SK-N-SH (cell line): ENCODE measurements around the gene DNAJC13. TPM values are rescaled to one million over a fixed set of nuclear protein-coding genes. Genes with fewer than 3 reads are reported as not detected.

Source experiments
- CTCF ChIA-PET: fragments of 300-600, 350-600 bp; formaldehyde crosslinking; extraction: SDS; loops from one replicate; lab custom pipeline; 2021; lab: Yijun Ruan, JAX
- POLR2A ChIA-PET: fragments of 350-600 bp; sonication (Branson Sonifier 250); formaldehyde crosslinking; extraction: SDS; loops from one replicate; lab custom pipeline; 2020; ENCODE audit warnings: antibody characterized with exemption, inconsistent platforms; lab: Yijun Ruan, JAX
- DNase-seq: peaks from one replicate; pipeline ENCODE4 v3.0.0; 2012
- H2AFZ ChIP-seq: fragments of 200-600 bp; sonication (generic); 2 replicates; pipeline ENCODE4 v1.8.1; 2016; ENCODE audit warnings: antibody characterized with exemption, mild to moderate bottlenecking, low read depth
- H3F3A ChIP-seq: fragments of 200-600 bp; sonication (generic); replicated peaks from 2 replicates; pipeline ENCODE3; 2016; ENCODE audit warnings: antibody characterized with exemption, mild to moderate bottlenecking; ENCODE audit not compliant: insufficient read depth
- H3K27ac ChIP-seq, 2 experiments: fragments of 200-500 bp in 1 of 2; fragments of 200-600 bp in 1 of 2; sonication (Bioruptor generic) in 1 of 2; sonication (generic), shearing (Covaris generic) in 1 of 2; 2 replicates each; pipeline versions ENCODE4 v1.5.1 to v1.6.1; 2014 to 2016; ENCODE audit warnings: low read depth in 2 of 2, inconsistent platforms in 1 of 2, low read length in 1 of 2, mild to moderate bottlenecking in 1 of 2, mixed read lengths in 1 of 2
- H3K27me3 ChIP-seq: fragments of 200-600 bp; sonication (generic), shearing (Covaris generic); 2 replicates; pipeline ENCODE4 v1.6.1; 2016; ENCODE audit warnings: mixed run types; ENCODE audit not compliant: insufficient read depth
- H3K36me3 ChIP-seq, 2 experiments: fragments of 200-500 bp in 1 of 2; fragments of 200-600 bp in 1 of 2; sonication (Bioruptor generic) in 1 of 2; sonication (generic) in 1 of 2; replicated peaks in 1 of 2; 2 replicates each; pipeline versions ENCODE3 to v1.5.1; 2014 to 2016; ENCODE audit warnings: low read length in 1 of 2, mild to moderate bottlenecking in 1 of 2; ENCODE audit not compliant: insufficient read depth in 2 of 2, control insufficient read depth in 1 of 2
- H3K4me1 ChIP-seq, 2 experiments: fragments of 200-500 bp in 1 of 2; fragments of 200-600 bp in 1 of 2; sonication (Bioruptor generic) in 1 of 2; sonication (generic), shearing (Covaris generic) in 1 of 2; 2 replicates each; pipeline versions ENCODE4 v1.5.1 to v1.6.1; 2014 to 2016; ENCODE audit warnings: low read depth in 1 of 2, low read length in 1 of 2, mixed run types in 1 of 2; ENCODE audit not compliant: insufficient read depth in 2 of 2, control insufficient read depth in 1 of 2
- H3K4me2 ChIP-seq: fragments of 200-600 bp; sonication (generic), shearing (Covaris generic); 2 replicates; pipeline ENCODE4 v1.6.1; 2017; ENCODE audit warnings: mixed run types
- H3K4me3 ChIP-seq, 2 experiments: fragments of 200-500 bp in 1 of 2; fragments of 200-600 bp in 1 of 2; sonication (Bioruptor generic) in 1 of 2; sonication (generic), shearing (Covaris generic) in 1 of 2; 2 replicates each; pipeline versions ENCODE4 v1.5.1 to v1.8.1; 2014 to 2016; ENCODE audit warnings: low read depth in 2 of 2, inconsistent platforms in 1 of 2, low read length in 1 of 2, mild to moderate bottlenecking in 1 of 2, mixed read lengths in 1 of 2, moderate library complexity in 1 of 2
- H3K79me2 ChIP-seq: fragments of 200-600 bp; sonication (generic); 2 replicates; pipeline ENCODE4 v1.8.1; 2017; ENCODE audit warnings: mild to moderate bottlenecking; ENCODE audit not compliant: insufficient read depth
- H3K9ac ChIP-seq: fragments of 200-600 bp; sonication (generic); 2 replicates; pipeline ENCODE4 v1.6.1; 2017; ENCODE audit warnings: mixed run types
- H3K9me2 ChIP-seq: fragments of 200-600 bp; sonication (generic); 2 replicates; pipeline ENCODE4 v1.6.1; 2017; ENCODE audit warnings: mixed run types
- H3K9me3 ChIP-seq: fragments of 200-600 bp; sonication (generic); 2 replicates; pipeline ENCODE4 v1.6.1; 2017; ENCODE audit warnings: mixed run types, mild to moderate bottlenecking, moderate library complexity
- H4K20me1 ChIP-seq: fragments of 200-600 bp; sonication (generic); 2 replicates; pipeline ENCODE4 v1.6.1; 2017; ENCODE audit warnings: mild to moderate bottlenecking, mixed run types; ENCODE audit not compliant: insufficient read depth
- ELF1 ChIP-seq: IDR thresholded peaks from 2 replicates; pipeline ENCODE4 v1.4.0; 2012
- EZH2phosphoT487 ChIP-seq: fragments of 200-600 bp; sonication (generic); IDR thresholded peaks from 2 replicates; pipeline ENCODE4 v1.6.1; 2017; ENCODE audit warnings: low read depth, mixed run types, mild to moderate bottlenecking, antibody characterized with exemption, moderate library complexity, borderline replicate concordance
- FOXM1 ChIP-seq: IDR thresholded peaks from 2 replicates; pipeline ENCODE4 v1.4.0; 2012; ENCODE audit warnings: low read depth, mild to moderate bottlenecking
- GABPA ChIP-seq: IDR thresholded peaks from 2 replicates; pipeline ENCODE4 v1.4.0; 2012; ENCODE audit warnings: low read depth, mild to moderate bottlenecking
- GATA2 ChIP-seq: sonication (generic); formaldehyde crosslinking; IDR thresholded peaks from 2 replicates; pipeline ENCODE4 v1.5.0; 2020; ENCODE audit warnings: mild to moderate bottlenecking, missing genetic modification reagents
- IRF3 ChIP-seq: fragments of 150-350 bp; IDR thresholded peaks from 2 replicates; pipeline ENCODE4 v1.6.1; 2016; ENCODE audit warnings: mild to moderate bottlenecking, low read depth, low read length
- RXRA ChIP-seq: IDR thresholded peaks from 2 replicates; pipeline ENCODE4 v1.4.0; 2012; ENCODE audit warnings: low read depth, mild to moderate bottlenecking, borderline replicate concordance
- ZBTB33 ChIP-seq: IDR thresholded peaks from 2 replicates; pipeline ENCODE4 v1.4.0; 2012; ENCODE audit warnings: low read depth, borderline replicate concordance
- WGBS: methylation state at CpG from one replicate; pipeline ENCODE4 v1.1.6; 2017; ENCODE audit warnings: low lambda C conversion rate; 5-methylcytosine and 5-hydroxymethylcytosine counted together
- polyA plus RNA-seq, 3 experiments: library from polyadenylated mRNA; depleted of rRNA; stranded (reverse); fragments of >200 nt; gene quantifications; 2 replicates each; pipeline ENCODE4 v1.2.3, GENCODE V29; 2012

The DNAJC13 gene
- polyA plus RNA-seq, 1 of the 3 experiments (the other 2 are of a cell fraction) = 10.8 TPM

- no peak overlapping the region for H3K9ac ChIP-seq
- DNase-seq = no peak
- no peaks in the 10 kb centered on the region for H3K9me2 ChIP-seq
- H3K9me3 ChIP-seq = no peaks in the 10 kb centered on the region
- H3K79me2 ChIP-seq = no peaks in the 10 kb centered on the region
- POLR2A ChIA-PET = no interaction called here
- no peak for TF ChIP-seq ZBTB33
- no peak for TF ChIP-seq EZH2phosphoT487
- TF ChIP-seq FOXM1 = no peak
- TF ChIP-seq IRF3 = no peak
- TF ChIP-seq RXRA = no peak
- TF ChIP-seq GABPA = no peak
- no peak for TF ChIP-seq ELF1
- TF ChIP-seq GATA2 (CRISPR knock-in tag) = no peak
- no peaks in the 10 kb centered on the region for H3F3A ChIP-seq
- H3K4me1 ChIP-seq = peaks cover 0 to 9% of the 10 kb centered on the region in 2 experiments; a peak in 2 of 4 replicates
- no peaks in the 10 kb centered on the region for H3K27me3 ChIP-seq
- 100% methylated on average over 1 of the region's 1 CpG for WGBS
- peaks cover 0 to 4% of the 10 kb centered on the region in 2 experiments for H3K36me3 ChIP-seq
- no peak overlapping the region for H2AFZ ChIP-seq
- no peaks in the 10 kb centered on the region for H4K20me1 ChIP-seq
- H3K27ac ChIP-seq = no peak overlapping the region
- CTCF ChIA-PET = interaction anchor here (1.6 kb wide), 1 partner anchor 52 kb away, joined by 3 read pairs; no protein-coding TSS in a partner anchor
- H3K4me2 ChIP-seq = no peak overlapping the region
- H3K4me3 ChIP-seq = no peak overlapping the region
Measured at GRCh38 chr3:132587401-132587800, 170.1 kb downstream of the DNAJC13 start.

Other genes with a start within 250 kb of the DNAJC13 start
- 0.19 and 0.30 TPM in 2 replicates for gene ACP3, start 100.1 kb upstream of the DNAJC13 start, polyA plus RNA-seq (2012; rRNA removed)
- gene ACKR4, start 179.8 kb downstream of the DNAJC13 start, polyA plus RNA-seq (2012; rRNA removed) = 0.10 and 0.37 TPM in 2 replicates
- 16.3 and 29.2 TPM in 2 replicates for gene ACAD11, start 242.3 kb downstream of the DNAJC13 start, polyA plus RNA-seq (2012; rRNA removed)
- 33.0 and 38.3 TPM in 2 replicates for gene UBA5, start 242.8 kb downstream of the DNAJC13 start, polyA plus RNA-seq (2012; rRNA removed)